Stimulated activated CD4-positive, alpha-beta T cell treated with anti-CD3 and anti-CD28 coated beads, Interleukin-4, amount 100 ng/mL, for 48 hours (primary cell): Measurements from ENCODE around the gene MAGI1.
"Not testable (repeated sequence)": the region's sequence is repeated elsewhere in the genome, so short reads cannot be mapped to it uniquely, and the experiment has no call there.

Experiments used
- DNase-seq, 2 donors: peaks; one replicate each; pipeline ENCODE4 v3.0.0-alpha.2; 2020; ENCODE audit warnings: low read depth in 2 of 2

The MAGI1 gene

DNA sequence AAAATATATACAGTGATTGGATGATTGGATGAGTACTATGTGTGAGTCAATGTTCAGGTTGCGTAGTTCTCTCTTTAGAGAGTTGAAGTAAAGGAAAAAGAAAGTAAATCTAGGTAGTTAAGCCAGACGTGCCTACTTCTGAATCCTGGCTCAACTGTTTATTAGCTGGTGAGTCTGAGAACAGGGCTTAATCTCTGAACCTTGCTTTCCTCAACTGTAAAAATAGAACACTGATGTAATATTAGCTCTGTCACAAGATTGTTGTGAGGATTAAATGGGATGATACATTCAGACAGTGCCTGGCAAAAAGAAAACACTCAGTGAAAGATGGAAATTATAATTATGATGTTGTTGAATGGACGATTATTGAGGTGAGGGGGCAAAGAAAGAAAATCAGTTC is 413.4 kb downstream of the MAGI1 start:
- no peak for DNase-seq

DNA sequence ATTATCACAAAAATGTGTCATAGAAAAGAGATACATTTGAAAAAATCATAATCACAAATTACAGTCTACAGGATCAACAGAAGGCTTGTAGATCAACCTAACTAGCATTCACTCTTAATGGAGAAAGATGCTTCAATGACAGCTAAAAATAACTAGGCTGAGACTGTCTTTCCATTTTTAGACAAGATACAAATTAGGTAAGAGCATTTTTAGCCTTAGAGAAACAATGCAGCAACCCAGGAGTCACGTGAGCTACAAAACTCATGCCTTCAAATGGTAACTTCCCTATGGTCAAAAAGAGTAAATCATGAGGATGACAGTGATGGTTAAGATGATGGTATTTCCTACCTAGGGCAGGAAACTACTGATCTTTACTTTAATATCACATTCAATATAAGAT is 415.4 kb downstream of the MAGI1 start:
- DNase-seq: no peak

DNA sequence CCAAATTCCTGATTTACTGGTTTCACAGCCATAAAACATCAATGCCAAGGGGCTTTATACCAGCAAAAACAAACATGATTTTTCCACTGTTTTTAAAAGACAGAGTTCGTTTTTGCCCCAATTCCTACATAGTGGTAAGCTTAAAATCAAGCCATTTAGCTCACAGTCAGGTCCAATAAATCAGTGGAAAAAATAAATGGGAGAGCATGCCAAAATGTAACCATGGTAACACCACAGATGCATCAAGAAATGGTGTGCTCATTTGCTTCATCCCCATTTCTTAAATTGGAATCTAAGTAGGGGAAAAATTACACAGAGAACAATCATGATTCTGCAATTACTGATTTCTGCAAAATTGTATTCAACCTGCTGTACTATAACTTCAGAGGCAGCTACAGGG is 418.8 kb downstream of the MAGI1 start:
- no peak for DNase-seq

DNA sequence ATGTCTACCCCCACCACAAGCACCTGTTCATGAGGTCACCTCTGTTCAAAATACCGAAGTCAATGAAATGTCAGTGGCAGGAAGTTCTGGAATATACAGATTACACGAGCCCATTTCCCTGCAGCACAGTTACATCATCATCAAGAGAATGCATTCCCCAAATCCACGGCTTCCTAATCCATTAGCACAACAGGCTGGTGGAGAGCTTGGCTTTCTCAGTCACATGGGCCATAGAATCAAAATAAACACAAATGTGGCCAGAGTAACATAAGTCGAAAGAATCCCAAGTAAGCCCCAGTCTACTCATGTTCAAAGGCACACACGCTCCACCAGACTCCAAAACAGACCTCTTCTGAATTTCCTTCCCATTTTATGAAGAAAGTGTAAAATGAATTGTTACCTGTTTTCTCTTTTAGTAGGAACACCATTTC is 419.3 kb downstream of the MAGI1 start:
- no peak for DNase-seq

DNA sequence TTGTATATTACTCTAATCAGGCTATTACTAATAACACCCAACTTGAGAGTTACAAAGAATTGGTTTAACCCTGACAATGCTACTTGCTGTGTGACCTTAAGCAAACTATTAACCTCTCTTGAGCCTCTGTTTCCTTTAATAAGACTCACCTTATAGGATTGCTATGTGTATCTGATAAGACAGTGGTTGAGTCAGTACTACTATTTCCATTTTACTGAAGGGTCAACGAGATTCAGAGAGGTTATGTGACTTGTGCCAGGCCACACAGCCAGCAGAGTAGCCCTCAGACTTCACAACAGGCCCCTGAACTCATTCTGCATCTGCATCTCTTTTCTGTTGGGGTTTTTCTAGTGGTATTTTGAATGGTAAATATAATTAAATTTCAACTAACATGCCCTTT is 420.1 kb downstream of the MAGI1 start:
- no peak for DNase-seq

DNA sequence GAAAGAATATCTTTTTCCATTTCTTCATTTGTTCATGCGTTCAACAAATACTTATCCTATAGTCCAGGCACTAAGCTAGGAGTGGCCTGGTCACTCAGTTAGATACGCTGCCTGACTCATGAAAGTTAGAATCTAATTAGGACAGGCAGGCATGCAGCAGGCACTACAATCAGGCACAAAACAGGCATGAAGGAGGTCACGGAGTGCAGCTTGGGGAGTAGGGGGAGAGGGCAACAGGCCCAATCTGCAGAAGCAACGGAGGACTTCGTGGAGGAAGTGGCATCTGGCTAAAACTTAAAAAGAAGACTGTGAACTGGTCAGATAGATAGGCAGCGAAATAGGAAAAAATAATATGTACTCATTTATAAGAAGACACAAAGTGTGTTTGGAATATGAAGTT is 420.9 kb downstream of the MAGI1 start:
- DNase-seq: no peak

DNA sequence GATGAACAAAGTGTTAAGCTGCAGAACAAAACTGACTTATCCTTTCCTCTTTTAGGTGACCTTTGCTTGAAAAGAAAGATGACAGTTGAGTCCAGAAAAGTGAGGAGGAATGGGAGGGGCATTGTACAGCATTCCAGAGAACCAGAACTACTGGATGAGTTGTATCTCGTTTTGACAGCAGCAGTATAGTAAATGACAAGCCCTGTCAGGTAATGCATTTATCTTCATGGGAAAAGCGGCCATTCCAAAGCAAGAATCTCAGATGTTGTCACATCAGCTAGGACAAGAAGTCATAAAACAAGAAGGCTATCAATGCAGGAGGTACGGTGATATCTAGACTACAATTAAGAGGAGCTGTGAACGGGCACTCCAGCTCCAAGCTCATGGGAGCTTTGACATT is 421.5 kb downstream of the MAGI1 start:
- DNase-seq: no peak

DNA sequence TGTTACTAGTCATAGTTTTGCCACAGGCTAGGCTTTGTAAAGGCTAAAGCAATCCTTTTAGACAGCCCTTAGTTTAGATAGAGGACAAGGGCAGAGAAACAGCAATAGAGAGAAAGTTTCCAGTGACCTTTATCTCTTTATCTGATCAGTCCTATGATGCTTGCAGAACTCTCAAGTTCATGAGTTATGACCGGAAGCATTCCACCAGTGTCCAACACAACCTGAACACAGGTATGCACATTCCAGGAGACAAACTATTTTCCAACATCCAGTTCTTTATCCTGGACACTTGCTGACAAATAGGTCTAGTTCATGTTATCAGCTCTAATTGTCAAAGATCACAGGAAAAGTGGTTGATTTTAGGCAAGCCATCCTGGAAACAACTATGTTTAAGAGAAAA is 422.2 kb downstream of the MAGI1 start:
- no peak for DNase-seq

DNA sequence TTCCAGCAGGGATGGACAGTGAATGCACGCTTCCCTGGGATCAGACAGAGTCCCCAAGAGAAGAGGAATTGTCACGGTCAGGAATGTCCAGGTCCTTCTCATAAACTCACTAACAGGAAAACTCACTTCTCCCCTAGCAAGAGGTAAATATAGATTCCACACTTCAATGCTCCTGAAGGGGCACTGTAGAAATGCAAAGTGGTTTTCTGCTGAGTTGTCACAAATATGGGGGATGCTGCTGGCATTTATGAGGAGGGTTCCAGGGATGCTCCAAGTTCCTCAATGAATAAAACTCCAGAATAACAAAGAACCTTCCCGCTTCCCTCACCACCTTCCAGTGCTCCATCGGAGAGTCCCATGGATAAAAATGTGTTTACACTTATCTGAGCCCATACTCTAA is 423.4 kb downstream of the MAGI1 start:
- DNase-seq: no peak

DNA sequence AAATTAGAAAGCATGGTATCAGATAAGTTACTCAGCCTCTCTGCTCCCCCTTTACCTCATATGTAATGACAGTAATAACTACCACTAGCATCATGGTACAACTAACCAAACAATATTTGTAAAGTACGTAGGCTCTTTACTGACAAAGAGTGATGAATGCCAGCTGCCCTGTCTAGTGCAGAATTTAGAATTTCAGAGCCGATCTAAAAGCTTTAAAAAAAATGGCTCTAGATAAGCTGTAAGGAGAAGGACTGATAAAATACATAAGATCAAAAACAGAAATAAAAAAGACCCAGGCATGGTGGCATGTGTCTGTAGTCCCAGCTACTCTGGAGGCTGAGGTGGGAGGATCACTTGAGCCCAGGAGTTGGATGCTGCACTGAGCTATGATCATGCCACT is 424.1 kb downstream of the MAGI1 start:
- DNase-seq: no peak

DNA sequence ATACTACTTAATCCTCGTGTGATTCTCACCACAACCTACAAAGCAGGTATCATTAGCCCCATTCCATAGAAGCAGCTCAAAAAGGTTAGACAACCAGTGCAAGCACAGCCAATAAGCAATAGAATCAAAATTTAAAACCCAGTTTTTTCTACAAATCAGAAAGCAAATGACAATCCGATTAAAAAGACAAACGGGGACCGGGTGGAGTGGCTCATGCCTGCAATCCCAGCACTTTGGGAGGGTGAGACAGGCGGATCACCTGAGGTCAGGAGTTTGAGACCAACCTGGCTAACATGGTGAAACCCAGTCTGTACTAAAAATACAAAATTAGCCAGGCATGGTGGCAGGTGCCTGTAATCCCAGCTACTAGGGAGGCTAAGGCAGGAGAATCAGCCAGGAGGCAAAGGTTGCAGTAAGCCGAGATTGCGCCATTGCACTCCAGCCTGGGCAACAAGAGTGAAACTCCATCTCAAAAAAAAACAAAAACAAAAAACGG is 430.7 kb downstream of the MAGI1 start:
- DNase-seq: not testable (repeated sequence)

DNA sequence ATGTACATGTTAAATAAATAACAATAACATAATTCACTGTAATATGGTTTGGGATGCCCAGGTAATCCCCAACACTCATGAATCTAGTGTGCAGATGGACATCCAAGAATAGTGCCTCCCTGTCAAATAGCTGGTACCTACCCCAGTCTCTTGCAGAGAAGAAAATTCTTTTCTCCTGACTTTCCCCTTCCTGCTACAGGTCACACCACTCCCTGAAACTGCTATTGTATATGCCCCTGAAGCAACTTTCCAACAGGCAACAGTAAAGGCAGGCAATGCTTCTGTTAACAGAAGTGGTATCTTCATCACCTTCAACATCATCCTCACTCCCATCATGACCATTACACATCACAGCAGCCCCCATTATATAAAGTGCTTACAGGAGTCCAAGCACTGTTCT is 431.6 kb downstream of the MAGI1 start:
- DNase-seq: no peak

DNA sequence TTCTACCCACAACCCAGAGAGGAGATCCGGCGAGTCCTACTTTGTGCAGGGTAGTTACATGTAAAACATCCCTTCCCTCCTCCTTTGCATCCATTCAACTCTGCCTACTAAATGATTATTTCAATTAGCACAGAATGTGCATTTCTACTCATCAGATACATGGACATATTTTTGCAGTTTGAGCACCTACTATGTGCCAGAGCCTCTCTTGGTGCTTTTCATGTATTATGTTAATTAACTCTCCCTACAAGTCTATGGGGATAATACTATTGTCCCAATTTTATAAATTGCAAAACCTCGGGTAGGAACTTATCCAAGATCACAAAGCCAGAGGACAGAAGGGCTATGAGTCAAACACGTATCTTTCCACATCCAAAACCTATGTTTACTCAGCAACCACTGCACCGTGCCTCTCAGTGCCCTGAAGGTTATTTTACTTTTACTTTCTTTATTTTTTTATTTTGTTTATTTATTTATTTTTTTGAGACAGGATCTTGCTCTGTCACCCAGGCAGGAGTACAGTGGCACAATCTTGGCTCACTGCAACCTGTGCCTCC is 432.8 kb downstream of the MAGI1 start:
- DNase-seq: no peak

DNA sequence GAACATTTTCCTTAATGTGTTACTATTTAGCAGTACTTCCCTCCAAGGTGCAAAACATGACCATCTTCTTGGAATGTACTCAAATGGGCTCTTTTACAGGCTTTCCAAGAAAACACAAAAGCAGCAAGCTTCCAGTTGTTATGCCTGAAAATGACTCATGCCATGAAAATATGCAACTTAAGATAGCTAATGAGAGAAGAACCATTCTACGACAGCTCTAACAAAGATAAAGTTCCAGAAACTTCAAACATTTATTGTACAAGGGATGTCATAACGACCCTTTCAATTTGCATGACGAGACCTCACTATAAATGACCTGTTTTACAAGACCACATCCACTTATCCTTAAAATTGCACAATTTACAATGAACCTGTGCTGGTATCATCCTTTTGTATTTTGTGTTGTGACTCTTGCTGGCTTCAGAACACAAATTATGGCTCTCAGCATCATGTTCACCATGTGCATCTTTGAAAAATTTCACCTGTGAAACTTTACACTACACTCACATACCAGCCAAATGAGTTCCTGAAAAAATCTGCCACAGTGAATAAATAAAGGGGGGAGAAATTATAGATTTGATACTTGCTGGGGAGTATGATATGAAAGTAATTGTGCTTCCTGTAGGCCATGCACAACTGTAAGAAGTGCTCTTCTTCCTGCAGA is 433.7 kb downstream of the MAGI1 start:
- no peak for DNase-seq

DNA sequence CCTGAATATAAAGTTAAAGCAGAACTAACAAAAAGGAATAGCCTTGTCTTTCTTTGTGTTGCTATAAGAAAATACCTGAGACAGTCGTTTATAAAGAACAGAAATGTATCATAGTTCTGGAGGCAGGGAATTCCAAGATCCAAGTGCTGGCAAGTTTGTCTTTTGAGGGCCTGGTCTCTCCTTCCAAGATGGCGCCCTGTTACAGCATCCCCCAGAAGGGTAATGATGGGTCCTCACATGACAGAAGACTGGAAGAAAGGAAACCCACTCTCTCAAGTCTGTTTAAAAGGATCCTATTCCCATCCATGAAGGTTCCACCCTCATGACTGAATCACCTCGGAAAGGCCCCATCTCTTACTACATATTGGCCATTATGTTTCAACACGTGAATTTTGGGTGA is 435.1 kb downstream of the MAGI1 start:
- DNase-seq: no peak

DNA sequence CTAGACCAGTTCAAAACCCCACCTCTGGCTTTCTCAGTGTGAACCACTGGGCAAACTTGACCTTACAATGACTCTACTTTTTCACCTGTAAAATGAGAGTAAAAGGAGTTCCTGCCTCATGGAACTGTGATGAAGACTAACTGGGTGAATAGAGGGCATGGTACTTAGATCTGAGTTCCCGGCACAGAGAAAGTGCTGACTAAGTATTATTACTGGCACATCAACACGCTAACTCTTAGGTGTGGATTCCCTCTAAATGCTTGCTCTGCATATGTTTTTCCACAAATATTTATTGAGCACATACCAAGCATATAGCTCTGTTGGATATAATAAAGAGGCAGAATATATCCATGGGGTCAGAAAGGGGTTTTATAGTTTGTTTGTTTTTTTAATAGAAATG is 437.8 kb downstream of the MAGI1 start:
- no peak for DNase-seq

DNA sequence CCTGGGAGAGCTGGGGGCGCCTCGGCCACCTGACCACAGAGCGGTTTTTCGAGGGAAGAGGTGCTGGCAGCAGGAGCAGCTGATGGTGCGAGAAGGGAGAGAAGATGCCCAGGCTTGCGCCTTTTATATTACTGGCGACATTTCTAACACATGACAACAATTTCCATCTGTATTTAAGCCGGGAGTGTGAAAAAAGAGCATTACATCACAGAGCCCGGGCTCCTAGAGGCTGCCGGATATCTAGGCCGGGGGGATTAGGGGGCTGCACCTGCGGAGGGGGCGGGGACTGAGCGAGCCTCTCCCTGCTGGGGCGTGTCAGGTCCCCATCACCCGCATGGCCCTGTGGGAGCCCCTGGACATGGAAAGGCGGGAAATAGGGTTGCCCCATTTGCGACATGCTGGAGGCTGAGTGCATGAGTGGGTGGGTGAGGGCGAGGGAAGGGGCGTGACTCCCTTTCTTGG is 440.7 kb downstream of the MAGI1 start:
- no peak for DNase-seq

DNA sequence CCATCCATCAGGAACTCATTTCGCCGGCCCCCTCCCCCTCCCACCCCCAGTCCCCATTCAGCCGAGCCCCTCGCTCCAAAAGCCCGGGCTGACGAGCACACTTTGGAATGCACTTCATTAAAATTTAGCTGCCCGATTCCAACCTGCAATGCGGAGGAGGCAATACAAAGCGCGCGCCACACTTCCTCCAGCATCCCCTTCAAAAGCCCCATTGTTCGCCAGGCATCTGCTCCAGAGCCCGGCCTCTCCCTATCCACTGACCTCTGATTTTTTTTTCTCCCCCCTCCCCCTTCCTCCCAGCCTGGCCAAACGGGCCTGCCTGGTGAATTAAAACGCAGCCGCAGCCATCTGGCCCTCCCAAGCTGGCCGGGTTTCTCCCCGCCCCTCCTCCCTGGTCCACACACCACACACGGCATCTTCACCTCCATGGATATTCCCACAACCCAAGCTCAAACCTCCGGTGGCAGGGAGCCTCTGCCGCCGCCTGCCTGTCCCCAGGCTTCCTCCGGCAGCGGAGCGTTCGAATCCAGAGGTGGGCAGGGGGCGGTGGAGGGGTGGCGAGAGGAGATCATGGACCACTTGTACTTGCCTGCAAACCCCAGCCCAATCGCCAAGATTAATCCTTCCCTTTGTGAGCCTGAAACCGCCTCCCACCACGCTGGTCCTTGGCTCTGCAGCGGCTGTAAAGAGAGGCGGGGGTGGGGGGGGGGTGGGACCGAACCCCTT is 441.3 kb downstream of the MAGI1 start:
- no peak for DNase-seq

DNA sequence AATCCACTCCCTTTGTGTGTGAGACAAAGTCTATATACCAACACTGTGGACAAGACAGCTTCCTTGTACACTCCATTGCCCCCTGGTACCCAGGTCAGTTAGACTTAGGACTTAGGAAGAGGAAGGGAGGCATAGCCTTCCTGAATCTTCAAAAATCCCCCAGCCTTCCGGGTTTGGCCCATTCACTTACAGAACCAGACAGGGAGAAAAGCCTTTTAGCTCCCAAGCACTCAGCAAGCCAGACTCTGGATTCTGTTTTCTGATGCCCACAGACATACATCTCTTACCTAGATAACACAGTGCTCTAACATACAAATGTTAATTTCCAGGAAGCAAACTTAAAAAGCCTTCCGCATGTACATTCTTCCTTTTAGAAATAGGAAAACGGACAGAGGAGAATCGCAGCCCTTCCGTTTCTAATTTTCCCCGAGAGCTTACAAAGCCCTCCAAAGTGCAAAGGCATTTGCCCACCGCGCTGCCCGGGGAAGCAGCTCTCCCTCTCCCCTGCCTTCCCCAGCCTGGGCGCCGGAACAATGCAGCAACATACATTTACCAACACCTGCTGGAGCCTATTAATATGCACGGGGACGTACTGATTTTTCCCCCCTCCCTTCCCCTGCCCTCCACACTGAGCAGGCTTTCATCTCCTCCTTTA is 442.0 kb downstream of the MAGI1 start:
- no peak for DNase-seq

DNA sequence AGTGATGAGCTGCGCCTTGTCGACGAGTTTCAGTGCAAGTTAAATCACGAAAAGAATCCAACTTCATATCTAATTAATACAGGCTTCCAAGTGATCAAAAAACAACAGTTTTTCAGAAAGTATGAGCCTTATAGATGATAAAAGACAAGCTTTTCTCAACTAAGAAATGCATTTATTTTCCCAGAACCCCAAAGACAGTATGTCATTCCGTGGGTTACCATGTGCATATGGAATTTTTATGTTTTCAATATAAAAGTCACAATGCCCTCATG is 442.8 kb downstream of the MAGI1 start:
- no peak for DNase-seq

DNA sequence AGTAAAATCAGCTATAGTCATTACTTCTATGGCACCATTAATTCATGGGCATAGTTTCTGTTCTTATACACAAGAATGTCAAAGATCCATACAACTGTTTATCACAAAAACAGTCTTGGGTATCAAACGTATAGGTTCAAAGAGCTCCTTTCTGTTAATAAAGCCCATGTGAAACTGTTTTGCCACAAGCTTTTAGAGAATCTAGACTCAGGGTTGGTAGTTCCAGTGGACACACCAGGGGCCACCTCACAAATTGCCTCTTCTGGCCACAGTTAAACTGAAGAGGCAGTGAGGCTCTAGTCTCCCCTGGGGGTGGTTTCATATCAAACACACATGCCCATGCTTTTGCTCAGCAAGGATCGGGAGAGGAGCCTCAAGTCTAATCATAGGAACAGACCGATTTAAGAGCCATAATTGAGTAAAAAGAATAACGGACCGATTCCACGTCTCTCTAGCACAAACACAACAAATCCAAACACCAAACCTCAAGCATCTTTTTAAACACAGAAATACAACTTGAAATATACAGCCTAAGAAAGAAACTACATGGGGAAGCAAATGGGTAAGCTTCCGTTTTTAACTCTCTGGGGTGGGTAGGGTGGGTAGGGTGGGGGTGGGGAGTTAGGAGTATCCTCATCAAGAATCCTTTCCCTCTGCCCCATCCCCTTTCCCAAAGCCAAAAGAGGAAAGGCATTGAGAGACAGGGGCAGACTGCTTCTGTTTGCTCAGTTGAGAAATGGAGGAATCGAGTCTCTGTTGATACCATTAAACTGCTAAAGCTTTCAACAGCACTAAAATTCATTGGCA is 443.3 kb downstream of the MAGI1 start:
- no peak for DNase-seq
